ENCODE measurements around the gene PLXNA1. TPM values are rescaled to one million over a fixed set of nuclear protein-coding genes. Genes with fewer than 3 reads are reported as not detected.

The PLXNA1 gene
- polyA plus RNA-seq, 1 of the 3 experiments (the other 2 are of a cell fraction): 48.1 TPM

DNA sequence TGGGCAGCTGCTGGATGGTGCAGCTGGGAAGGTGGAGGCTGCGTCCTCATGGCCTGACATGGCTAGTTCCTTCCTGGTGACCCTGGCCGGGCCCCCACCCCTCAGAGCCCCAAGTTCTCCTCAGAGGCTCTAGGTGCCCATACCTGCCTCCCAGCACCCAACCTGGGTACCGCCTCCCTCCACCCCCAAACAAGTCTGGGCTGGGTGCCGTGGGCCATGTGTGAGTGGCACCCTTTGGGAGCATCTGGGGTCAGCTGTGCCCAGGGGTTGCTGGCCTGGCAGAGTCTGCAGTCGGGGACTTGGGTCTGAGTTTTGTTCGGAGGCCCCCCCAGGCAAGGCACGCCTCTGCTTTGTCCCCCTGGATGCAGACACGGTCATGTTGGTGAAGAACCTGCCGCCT lies 10.5 kb downstream of the PLXNA1 start:
- ChIA-PET POLR2A (interaction anchor here (1.5 kb wide), 1 partner anchor 14 kb away, joined by 3 read pairs; no protein-coding TSS in a partner anchor), CTCF (interaction anchor here (1.9 to 3.0 kb wide), 2 partner anchors 8 to 10 kb away, joined by 12 to 14 read pairs; partner anchors contain the start of gene PLXNA1)
- Histone ChIP-seq H3F3A (replicated peaks; ENCODE audit: insufficient read depth) (no peaks in the 10 kb centered on the region), H3K4me3 (ENCODE audit: low read depth in 2 of 2, low read length in 1 of 2) (no peak overlapping the region), H3K27ac (ENCODE audit: low read depth in 2 of 2, low read length in 1 of 2) (no peak overlapping the region), H3K9me3 (no peaks in the 10 kb centered on the region), H3K36me3 (replicated peaks in 1 of 2; ENCODE audit: control insufficient read depth in 1 of 2, insufficient read depth in 2 of 2, low read length in 1 of 2) (peaks cover 0 to 59% of the 10 kb centered on the region in 2 experiments), H3K4me2 (no peak overlapping the region), H3K79me2 (ENCODE audit: insufficient read depth) (peaks cover 100% of the 10 kb centered on the region), H3K27me3 (ENCODE audit: insufficient read depth) (no peaks in the 10 kb centered on the region), H3K9me2 (no peaks in the 10 kb centered on the region), H4K20me1 (ENCODE audit: insufficient read depth) (peaks cover 99% of the 10 kb centered on the region), H3K4me1 (ENCODE audit: control insufficient read depth in 1 of 2, insufficient read depth in 2 of 2, low read depth in 1 of 2, low read length in 1 of 2) (peaks cover 4 to 19% of the 10 kb centered on the region in 2 experiments; a peak in 2 of 4 replicates), H3K9ac (no peak overlapping the region), H2AFZ (ENCODE audit: low read depth) (no peak overlapping the region)
- TF ChIP-seq, protein P1, sequence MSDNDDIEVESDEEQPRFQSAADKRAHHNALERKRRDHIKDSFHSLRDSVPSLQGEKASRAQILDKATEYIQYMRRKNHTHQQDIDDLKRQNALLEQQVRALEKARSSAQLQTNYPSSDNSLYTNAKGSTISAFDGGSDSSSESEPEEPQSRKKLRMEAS (IDR thresholded peaks at IDR 0.05; ENCODE audit: low read depth): no peak
- no peak for TF ChIP-seq CHD2 (IDR thresholded peaks at IDR 0.05; ENCODE audit: low read length, partially characterized antibody)
- TF ChIP-seq TAF1 (IDR thresholded peaks at IDR 0.05; ENCODE audit: borderline replicate concordance, low read depth, low read length): no peak
- TF ChIP-seq SMC3 (IDR thresholded peaks at IDR 0.05; ENCODE audit: low read depth, low read length): no peak
- no peak for TF ChIP-seq FOXM1 (IDR thresholded peaks at IDR 0.05; ENCODE audit: low read depth)
- no peak for TF ChIP-seq RCOR1 (IDR thresholded peaks at IDR 0.05; ENCODE audit: low read length)
- no peak for DNase-seq
- WGBS (ENCODE audit: low lambda C conversion rate): 96% methylated on average over 7 of the region's 9 CpGs

DNA sequence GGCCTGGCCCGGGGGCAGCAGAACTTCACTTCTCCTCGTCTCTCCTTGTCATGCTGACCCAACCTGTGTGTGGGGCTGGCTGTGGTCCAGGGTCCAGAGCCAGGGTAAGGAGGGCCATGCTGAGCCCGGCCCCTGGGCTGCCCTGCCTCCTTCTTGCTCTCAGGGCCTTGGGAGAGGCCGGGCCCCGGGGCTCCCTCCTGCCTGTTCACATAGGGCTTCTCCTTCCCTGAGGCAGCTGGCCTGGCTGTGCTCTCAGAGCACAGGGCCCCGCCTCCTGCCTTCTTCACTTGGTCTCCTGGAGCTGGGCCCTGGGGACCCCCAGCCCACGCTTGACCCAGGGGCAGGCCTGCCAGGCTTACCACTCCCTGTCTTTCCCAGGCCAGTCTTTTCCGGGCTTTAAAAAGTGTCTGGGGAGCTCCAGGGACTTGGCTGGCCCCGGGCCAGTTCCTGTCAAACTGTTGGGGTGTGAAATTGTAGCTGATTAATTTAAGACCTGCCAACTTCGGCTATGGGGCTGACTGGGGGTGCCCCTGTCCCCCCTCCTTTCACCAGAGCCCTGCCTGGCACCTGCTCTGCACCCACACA lies 11.8 kb downstream of the PLXNA1 start:
- no peak overlapping the region for H3K27ac ChIP-seq (ENCODE audit: low read depth in 2 of 2, low read length in 1 of 2)

More for the DNA sequence above, 11.8 kb downstream of the PLXNA1 start:
- Histone ChIP-seq H3K4me2 (no peak overlapping the region), H3K4me3 (ENCODE audit: low read depth in 2 of 2, low read length in 1 of 2) (no peak overlapping the region), H3K9me3 (no peaks in the 10 kb centered on the region), H2AFZ (ENCODE audit: low read depth) (no peak overlapping the region), H3K9me2 (no peaks in the 10 kb centered on the region), H3K4me1 (ENCODE audit: control insufficient read depth in 1 of 2, insufficient read depth in 2 of 2, low read depth in 1 of 2, low read length in 1 of 2) (peaks cover 4 to 32% of the 10 kb centered on the region in 2 experiments; a peak in 2 of 4 replicates), H3K9ac (no peak overlapping the region), H4K20me1 (ENCODE audit: insufficient read depth) (peaks cover 89% of the 10 kb centered on the region), H3K36me3 (replicated peaks in 1 of 2; ENCODE audit: control insufficient read depth in 1 of 2, insufficient read depth in 2 of 2, low read length in 1 of 2) (peaks cover 0 to 47% of the 10 kb centered on the region in 2 experiments), H3K27me3 (ENCODE audit: insufficient read depth) (no peaks in the 10 kb centered on the region), H3K79me2 (ENCODE audit: insufficient read depth) (peaks cover 100% of the 10 kb centered on the region), H3F3A (replicated peaks; ENCODE audit: insufficient read depth) (no peaks in the 10 kb centered on the region)
- no peak for DNase-seq
- ChIA-PET CTCF (interaction anchor here (1.0 to 3.0 kb wide), 5 partner anchors 10 to 553 kb away, joined by 3 to 14 read pairs (median 5); partner anchors contain the start of gene PLXNA1), POLR2A (no interaction called here)
- no peak for TF ChIP-seq FOXM1 (IDR thresholded peaks at IDR 0.05; ENCODE audit: low read depth)
- no peak for TF ChIP-seq YY1 (IDR thresholded peaks at IDR 0.05; ENCODE audit: low read depth)
- TF ChIP-seq, protein P2, sequence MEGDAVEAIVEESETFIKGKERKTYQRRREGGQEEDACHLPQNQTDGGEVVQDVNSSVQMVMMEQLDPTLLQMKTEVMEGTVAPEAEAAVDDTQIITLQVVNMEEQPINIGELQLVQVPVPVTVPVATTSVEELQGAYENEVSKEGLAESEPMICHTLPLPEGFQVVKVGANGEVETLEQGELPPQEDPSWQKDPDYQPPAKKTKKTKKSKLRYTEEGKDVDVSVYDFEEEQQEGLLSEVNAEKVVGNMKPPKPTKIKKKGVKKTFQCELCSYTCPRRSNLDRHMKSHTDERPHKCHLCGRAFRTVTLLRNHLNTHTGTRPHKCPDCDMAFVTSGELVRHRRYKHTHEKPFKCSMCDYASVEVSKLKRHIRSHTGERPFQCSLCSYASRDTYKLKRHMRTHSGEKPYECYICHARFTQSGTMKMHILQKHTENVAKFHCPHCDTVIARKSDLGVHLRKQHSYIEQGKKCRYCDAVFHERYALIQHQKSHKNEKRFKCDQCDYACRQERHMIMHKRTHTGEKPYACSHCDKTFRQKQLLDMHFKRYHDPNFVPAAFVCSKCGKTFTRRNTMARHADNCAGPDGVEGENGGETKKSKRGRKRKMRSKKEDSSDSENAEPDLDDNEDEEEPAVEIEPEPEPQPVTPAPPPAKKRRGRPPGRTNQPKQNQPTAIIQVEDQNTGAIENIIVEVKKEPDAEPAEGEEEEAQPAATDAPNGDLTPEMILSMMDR (IDR thresholded peaks at IDR 0.05): no peak
- TF ChIP-seq FOSL2 (IDR thresholded peaks at IDR 0.05; ENCODE audit: borderline replicate concordance, low read depth): no peak
- no peak for TF ChIP-seq CHD2 (IDR thresholded peaks at IDR 0.05; ENCODE audit: low read length, partially characterized antibody)
- TF ChIP-seq, protein P3, sequence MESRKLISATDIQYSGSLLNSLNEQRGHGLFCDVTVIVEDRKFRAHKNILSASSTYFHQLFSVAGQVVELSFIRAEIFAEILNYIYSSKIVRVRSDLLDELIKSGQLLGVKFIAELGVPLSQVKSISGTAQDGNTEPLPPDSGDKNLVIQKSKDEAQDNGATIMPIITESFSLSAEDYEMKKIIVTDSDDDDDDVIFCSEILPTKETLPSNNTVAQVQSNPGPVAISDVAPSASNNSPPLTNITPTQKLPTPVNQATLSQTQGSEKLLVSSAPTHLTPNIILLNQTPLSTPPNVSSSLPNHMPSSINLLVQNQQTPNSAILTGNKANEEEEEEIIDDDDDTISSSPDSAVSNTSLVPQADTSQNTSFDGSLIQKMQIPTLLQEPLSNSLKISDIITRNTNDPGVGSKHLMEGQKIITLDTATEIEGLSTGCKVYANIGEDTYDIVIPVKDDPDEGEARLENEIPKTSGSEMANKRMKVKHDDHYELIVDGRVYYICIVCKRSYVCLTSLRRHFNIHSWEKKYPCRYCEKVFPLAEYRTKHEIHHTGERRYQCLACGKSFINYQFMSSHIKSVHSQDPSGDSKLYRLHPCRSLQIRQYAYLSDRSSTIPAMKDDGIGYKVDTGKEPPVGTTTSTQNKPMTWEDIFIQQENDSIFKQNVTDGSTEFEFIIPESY (IDR thresholded peaks at IDR 0.05; ENCODE audit: borderline replicate concordance, low read depth): no peak
- TF ChIP-seq ELF1 (IDR thresholded peaks at IDR 0.05): no peak
- no peak for TF ChIP-seq SMC3 (IDR thresholded peaks at IDR 0.05; ENCODE audit: low read depth, low read length)
- TF ChIP-seq, protein P4, sequence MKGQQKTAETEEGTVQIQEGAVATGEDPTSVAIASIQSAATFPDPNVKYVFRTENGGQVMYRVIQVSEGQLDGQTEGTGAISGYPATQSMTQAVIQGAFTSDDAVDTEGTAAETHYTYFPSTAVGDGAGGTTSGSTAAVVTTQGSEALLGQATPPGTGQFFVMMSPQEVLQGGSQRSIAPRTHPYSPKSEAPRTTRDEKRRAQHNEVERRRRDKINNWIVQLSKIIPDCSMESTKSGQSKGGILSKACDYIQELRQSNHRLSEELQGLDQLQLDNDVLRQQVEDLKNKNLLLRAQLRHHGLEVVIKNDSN (IDR thresholded peaks at IDR 0.05; ENCODE audit: borderline replicate concordance, low read depth): no peak
- TF ChIP-seq MXI1 (IDR thresholded peaks at IDR 0.05; ENCODE audit: low read depth, low read length): no peak
- TF ChIP-seq, protein P5, sequence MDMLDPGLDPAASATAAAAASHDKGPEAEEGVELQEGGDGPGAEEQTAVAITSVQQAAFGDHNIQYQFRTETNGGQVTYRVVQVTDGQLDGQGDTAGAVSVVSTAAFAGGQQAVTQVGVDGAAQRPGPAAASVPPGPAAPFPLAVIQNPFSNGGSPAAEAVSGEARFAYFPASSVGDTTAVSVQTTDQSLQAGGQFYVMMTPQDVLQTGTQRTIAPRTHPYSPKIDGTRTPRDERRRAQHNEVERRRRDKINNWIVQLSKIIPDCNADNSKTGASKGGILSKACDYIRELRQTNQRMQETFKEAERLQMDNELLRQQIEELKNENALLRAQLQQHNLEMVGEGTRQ (IDR thresholded peaks at IDR 0.05; ENCODE audit: borderline replicate concordance, low read depth, low read length): no peak
- no peak for TF ChIP-seq GATA2 (CRISPR knock-in tag; IDR thresholded peaks at IDR 0.05)
- TF ChIP-seq, protein P6, sequence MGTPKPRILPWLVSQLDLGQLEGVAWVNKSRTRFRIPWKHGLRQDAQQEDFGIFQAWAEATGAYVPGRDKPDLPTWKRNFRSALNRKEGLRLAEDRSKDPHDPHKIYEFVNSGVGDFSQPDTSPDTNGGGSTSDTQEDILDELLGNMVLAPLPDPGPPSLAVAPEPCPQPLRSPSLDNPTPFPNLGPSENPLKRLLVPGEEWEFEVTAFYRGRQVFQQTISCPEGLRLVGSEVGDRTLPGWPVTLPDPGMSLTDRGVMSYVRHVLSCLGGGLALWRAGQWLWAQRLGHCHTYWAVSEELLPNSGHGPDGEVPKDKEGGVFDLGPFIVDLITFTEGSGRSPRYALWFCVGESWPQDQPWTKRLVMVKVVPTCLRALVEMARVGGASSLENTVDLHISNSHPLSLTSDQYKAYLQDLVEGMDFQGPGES (IDR thresholded peaks at IDR 0.05; ENCODE audit: low read depth, low read length): no peak
- TF ChIP-seq EZH2phosphoT487 (IDR thresholded peaks at IDR 0.05; ENCODE audit: borderline replicate concordance, low read depth): no peak
- TF ChIP-seq, protein P1 (IDR thresholded peaks at IDR 0.05; ENCODE audit: low read depth): no peak
- 60% methylated on average over 1 of the region's 10 CpGs for WGBS (ENCODE audit: low lambda C conversion rate)

All from SK-N-SH (cell line).